Karpas-422 (cell line): ENCODE data around the gene ATRIP. TPM values are rescaled to one million over a fixed set of nuclear protein-coding genes. Genes with fewer than 3 reads are reported as not detected.

Experiments
- DNase-seq: peaks from one replicate; pipeline ENCODE4 v3.0.0-alpha.2; 2015
- H2AFZ ChIP-seq: fragments of 200-600 bp; sonication (generic); 2 replicates; pipeline ENCODE4 v1.6.1; 2014; ENCODE audit warnings: antibody characterized with exemption, low read length, mixed read lengths
- H3K27ac ChIP-seq: fragments of 200-600 bp; sonication (generic); 2 replicates; pipeline ENCODE4 v1.5.1; 2014; ENCODE audit warnings: mild to moderate bottlenecking, low read length, moderate library complexity
- H3K27me3 ChIP-seq: fragments of 200-600 bp; sonication (generic); 2 replicates; pipeline ENCODE4 v1.6.1; 2014; ENCODE audit warnings: low read length, mixed read lengths
- H3K36me3 ChIP-seq: fragments of 200-600 bp; sonication (generic); 2 replicates; pipeline ENCODE4 v1.6.1; 2014; ENCODE audit warnings: low read length, mixed read lengths; ENCODE audit not compliant: insufficient read depth
- H3K4me1 ChIP-seq: fragments of 200-600 bp; sonication (generic); 2 replicates; pipeline ENCODE4 v1.6.1; 2014; ENCODE audit warnings: mild to moderate bottlenecking, low read length, mixed read lengths
- H3K4me2 ChIP-seq: fragments of 200-600 bp; sonication (generic); 2 replicates; pipeline ENCODE4 v1.6.1; 2014; ENCODE audit warnings: low read length, low read depth, mild to moderate bottlenecking; ENCODE audit not compliant: poor library complexity, severe bottlenecking
- H3K4me3 ChIP-seq: fragments of 200-600 bp; sonication (generic); 2 replicates; pipeline ENCODE4 v1.5.1; 2014; ENCODE audit warnings: mild to moderate bottlenecking, antibody characterized with exemption, low read length, mixed read lengths
- H3K79me2 ChIP-seq: fragments of 200-600 bp; sonication (generic); 2 replicates; pipeline ENCODE4 v1.6.1; 2014; ENCODE audit warnings: mild to moderate bottlenecking, low read length, mixed read lengths
- H3K9ac ChIP-seq: fragments of 200-600 bp; sonication (generic); 2 replicates; pipeline ENCODE4 v1.6.0; 2014; ENCODE audit warnings: low read length
- H3K9me2 ChIP-seq: fragments of 200-600 bp; sonication (generic), shearing (Covaris generic); replicated peaks from 2 replicates; pipeline ENCODE4 v1.6.0; 2014; ENCODE audit warnings: mild to moderate bottlenecking, low read length, moderate library complexity; ENCODE audit not compliant: insufficient read depth
- H3K9me3 ChIP-seq: fragments of 300-700, 200-600 bp; sonication (generic); 2 replicates; pipeline ENCODE4 v1.6.1; 2014; ENCODE audit warnings: low read length, mixed read lengths
- H4K20me1 ChIP-seq: fragments of 200-600 bp; sonication (generic); 2 replicates; pipeline ENCODE4 v1.6.1; 2014; ENCODE audit warnings: mild to moderate bottlenecking, antibody characterized with exemption, low read length, low read depth; ENCODE audit not compliant: insufficient read depth
- total RNA-seq: library from RNA; depleted of rRNA; stranded (reverse); fragments of >200 nt; shearing (Covaris generic); gene quantifications from 2 replicates; pipeline ENCODE4 v1.2.3, GENCODE V29; 2014; ENCODE audit warnings: low replicate concordance

ATRIP gene
- total RNA-seq, 1 experiment from 2014 or later = 7.3 TPM

- Histone ChIP-seq H3K4me2 (no peak overlapping the region), H3K27ac (no peak overlapping the region), H3K36me3 (peaks cover 8% of the 10 kb centered on the region), H3K4me1 (peaks cover 34% of the 10 kb centered on the region), H3K9me2 (no peaks in the 10 kb centered on the region), H3K4me3 (no peak overlapping the region), H3K27me3 (no peaks in the 10 kb centered on the region), H2AFZ (no peak overlapping the region), H3K9ac (peak overlapping the region; percentile 14; the same call in 1 of the 2 replicates), H3K9me3 (no peaks in the 10 kb centered on the region), H3K79me2 (peaks cover 39% of the 10 kb centered on the region), H4K20me1 (no peaks in the 10 kb centered on the region; the same call in 1 of the 2 replicates)
- DNase-seq = no peak
These were observed 10.1 kb upstream of the ATRIP start for GRCh38 chr3:48436477-48436787.

DNA sequence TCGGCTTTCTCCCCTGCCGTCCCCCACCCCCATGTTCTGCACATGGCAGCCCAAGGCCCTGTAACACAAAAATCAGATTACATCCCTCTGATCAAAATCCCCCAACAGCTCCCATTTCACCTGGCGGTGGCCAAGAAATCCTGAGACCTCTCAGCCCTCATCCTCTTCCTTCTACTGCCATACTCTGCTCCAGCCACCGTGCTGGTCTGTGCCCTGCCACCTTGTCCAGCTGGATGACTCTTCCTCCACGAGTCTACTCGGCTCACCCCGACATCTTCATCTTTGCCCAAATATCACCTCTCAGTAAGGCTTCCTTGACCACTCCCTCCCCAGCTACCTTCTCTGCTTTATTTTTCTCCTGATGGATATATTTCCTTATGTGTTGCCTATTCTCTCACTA is 9.7 kb upstream of the ATRIP start:
- no peak overlapping the region for H3K27ac ChIP-seq
- H4K20me1 ChIP-seq = no peaks in the 10 kb centered on the region; the same call in 1 of the 2 replicates
- peak overlapping the region; percentile 14; the same call in 1 of the 2 replicates for H3K9ac ChIP-seq
- H3K4me3 ChIP-seq = no peak overlapping the region
- H3K79me2 ChIP-seq = peaks cover 43% of the 10 kb centered on the region
- H3K4me1 ChIP-seq = peaks cover 38% of the 10 kb centered on the region
- DNase-seq = no peak
- no peaks in the 10 kb centered on the region for H3K27me3 ChIP-seq
- H3K9me3 ChIP-seq = no peaks in the 10 kb centered on the region
- no peak overlapping the region for H2AFZ ChIP-seq
- H3K4me2 ChIP-seq = no peak overlapping the region
- no peaks in the 10 kb centered on the region for H3K9me2 ChIP-seq
- H3K36me3 ChIP-seq = peaks cover 12% of the 10 kb centered on the region

DNA sequence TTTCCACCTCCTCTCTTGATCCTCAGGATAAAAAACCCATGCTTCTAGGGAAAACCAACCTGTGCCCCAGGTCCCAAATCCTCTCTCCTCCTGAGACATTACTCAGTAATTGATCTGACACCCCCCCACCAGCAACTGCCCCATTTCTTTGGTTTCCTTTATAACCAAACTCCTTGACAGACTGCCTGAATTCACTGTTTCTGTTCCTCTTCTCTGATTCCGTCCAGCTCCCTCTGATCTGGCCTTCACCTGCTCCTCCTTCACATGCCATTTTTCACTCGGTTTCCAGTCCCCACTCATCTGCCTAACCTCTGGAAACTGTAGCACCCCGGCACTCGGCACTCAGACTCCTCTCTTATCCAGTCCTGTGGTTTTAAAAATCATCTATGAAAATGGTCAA is 8.7 kb upstream of the ATRIP start:
- no peak for DNase-seq
- Histone ChIP-seq H3K4me1 (peaks cover 42% of the 10 kb centered on the region), H3K4me3 (no peak overlapping the region), H3K9ac (peak overlapping the region; percentile 97; the same call in 1 of the 2 replicates), H3K27me3 (no peaks in the 10 kb centered on the region), H3K9me3 (no peaks in the 10 kb centered on the region), H3K9me2 (no peaks in the 10 kb centered on the region), H2AFZ (no peak overlapping the region), H3K36me3 (peaks cover 18% of the 10 kb centered on the region), H3K4me2 (peak overlapping the region; percentile 91), H3K79me2 (peaks cover 48% of the 10 kb centered on the region), H3K27ac (peak overlapping the region; percentile 29; the same call in 1 of the 2 replicates), H4K20me1 (no peaks in the 10 kb centered on the region; the same call in 1 of the 2 replicates)

DNA sequence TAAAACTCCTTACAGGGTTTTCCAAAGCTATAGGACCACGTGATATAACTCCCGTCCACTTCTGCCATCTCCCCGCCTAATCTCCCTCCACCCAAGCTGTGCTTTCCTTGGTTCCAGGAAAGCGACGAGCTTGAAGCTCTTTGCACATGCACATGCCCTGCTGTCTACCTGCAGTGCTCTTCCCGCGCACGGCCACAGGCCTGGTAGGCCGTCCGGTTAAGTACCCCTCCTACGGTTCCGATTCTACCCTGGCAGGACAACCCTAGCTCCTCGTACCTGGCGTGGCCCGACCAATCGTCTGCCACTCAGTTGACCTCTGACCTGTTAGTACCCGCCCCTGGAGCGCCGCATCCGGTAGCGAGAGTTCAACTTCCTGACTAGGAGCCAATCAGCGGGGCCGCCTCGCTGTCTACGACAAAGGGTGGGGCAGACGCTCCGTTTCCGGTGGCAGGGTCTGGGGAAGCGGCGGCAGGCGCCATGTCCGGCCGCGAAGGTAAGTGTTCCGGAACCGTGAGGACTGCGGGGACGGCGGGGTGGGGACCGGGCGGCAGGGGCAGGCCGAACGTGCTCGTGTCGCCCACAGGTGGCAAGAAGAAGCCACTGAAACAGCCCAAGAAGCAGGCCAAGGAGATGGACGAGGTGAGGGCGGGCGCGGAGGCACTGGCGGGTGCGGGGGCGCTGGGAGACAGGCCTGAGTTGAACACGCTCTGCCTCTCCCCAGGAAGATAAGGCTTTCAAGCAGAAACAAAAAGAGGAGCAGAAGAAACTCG is 6.5 kb upstream of the ATRIP start, which contains the start of the genes CCDC51 and TMA7:
Gene CCDC51 (minus strand): TSS at position 300 of the 770 bp plus-strand sequence. CDS start 4,991 bp downstream, outside the sequence.
Gene TMA7 (plus strand): TSS at position 438 of the 770 bp plus-strand sequence. CDS start 40 bp downstream, at position 478.
- peaks cover 45% of the 10 kb centered on the region for H3K79me2 ChIP-seq
- peak within 1 kb of the TSS; percentile 69 for H3K27ac ChIP-seq
- H3K36me3 ChIP-seq = peaks cover 13% of the 10 kb centered on the region
- no peaks in the 10 kb centered on the region for H3K27me3 ChIP-seq
- no peak within 1 kb of the TSS for H2AFZ ChIP-seq
- no peaks in the 10 kb centered on the region for H3K9me2 ChIP-seq
- H3K9me3 ChIP-seq = no peaks in the 10 kb centered on the region
- H3K4me1 ChIP-seq = peaks cover 39% of the 10 kb centered on the region
- H3K4me2 ChIP-seq = peak within 1 kb of the TSS; percentile 91
- H3K9ac ChIP-seq = peak within 1 kb of the TSS; percentile 97
- DNase-seq = peak; percentile 99
- H4K20me1 ChIP-seq = no peaks in the 10 kb centered on the region; the same call in 1 of the 2 replicates
- H3K4me3 ChIP-seq = peak within 1 kb of the TSS; percentile 91

DNA sequence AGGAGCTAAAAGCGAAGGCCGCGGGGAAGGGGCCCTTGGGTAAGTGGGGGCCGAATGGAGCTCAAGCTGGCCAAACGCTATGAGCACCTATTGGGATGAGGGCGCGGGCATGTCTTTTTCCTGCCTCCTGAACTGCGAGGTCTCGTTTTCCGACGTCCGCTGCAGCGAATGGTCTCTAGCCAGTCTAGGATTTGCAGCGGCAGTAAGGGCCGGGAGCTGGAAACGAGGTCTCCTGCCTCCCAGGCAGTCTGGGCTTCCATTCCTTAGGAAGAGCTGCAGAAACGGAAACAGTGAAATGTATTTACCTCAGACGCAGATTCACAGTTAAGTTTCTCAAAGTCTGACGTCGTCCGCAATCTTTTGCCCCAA is 6.0 kb upstream of the ATRIP start:
- Histone ChIP-seq H2AFZ (no peak overlapping the region), H3K36me3 (peaks cover 13% of the 10 kb centered on the region), H3K4me1 (peaks cover 45% of the 10 kb centered on the region), H4K20me1 (no peaks in the 10 kb centered on the region; the same call in 1 of the 2 replicates), H3K9me2 (no peaks in the 10 kb centered on the region), H3K9ac (peak overlapping the region; percentile 97), H3K9me3 (no peaks in the 10 kb centered on the region), H3K4me2 (peak overlapping the region; percentile 91), H3K27me3 (no peaks in the 10 kb centered on the region), H3K4me3 (peak overlapping the region; percentile 91), H3K79me2 (peaks cover 40% of the 10 kb centered on the region), H3K27ac (peak overlapping the region; percentile 69)
- DNase-seq = no peak

- Histone ChIP-seq H2AFZ (no peak overlapping the region), H3K36me3 (peaks cover 13% of the 10 kb centered on the region), H3K27me3 (no peaks in the 10 kb centered on the region), H3K27ac (peak overlapping the region; percentile 69; the same call in 1 of the 2 replicates), H4K20me1 (no peaks in the 10 kb centered on the region; the same call in 1 of the 2 replicates), H3K4me2 (peak overlapping the region; percentile 91), H3K4me3 (peak overlapping the region; percentile 91), H3K9me2 (no peaks in the 10 kb centered on the region), H3K9ac (peak overlapping the region; percentile 97), H3K9me3 (no peaks in the 10 kb centered on the region), H3K4me1 (peaks cover 44% of the 10 kb centered on the region), H3K79me2 (peaks cover 50% of the 10 kb centered on the region)
- no peak for DNase-seq
These were observed 4.6 kb upstream of the ATRIP start for GRCh38 chr3:48441940-48442339.

DNA sequence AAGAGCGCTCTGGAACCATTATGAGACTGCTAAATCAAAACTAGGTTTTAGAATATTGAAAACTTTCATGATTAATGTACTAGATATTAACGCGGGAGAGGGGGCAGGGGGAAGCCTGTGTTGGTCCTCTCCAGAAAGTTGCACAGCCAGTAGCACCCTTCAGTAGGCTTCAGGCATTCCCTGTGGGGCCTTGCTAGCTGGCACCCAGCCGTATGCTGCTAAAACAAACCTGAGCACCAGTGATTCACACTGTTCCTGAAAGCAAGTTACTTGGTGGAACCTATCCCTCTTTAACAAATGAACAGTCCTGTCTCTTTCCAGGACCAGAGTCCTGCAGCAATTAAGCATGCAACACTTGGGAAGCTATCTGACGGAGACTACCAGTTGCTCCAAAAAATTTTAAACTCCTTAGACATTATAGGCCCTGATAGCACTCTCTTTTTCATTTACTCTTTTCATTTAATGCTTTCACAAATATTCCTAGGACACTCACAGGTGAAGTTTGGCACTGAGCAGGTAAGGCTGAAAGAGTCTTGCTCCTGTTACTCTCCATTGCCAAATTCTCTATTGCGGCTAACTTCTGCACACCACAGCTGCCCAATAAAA is 1.2 kb upstream of the ATRIP start:
- Histone ChIP-seq H3K4me3 (peak overlapping the region; percentile 80), H3K4me2 (peak overlapping the region; percentile 91), H3K27ac (no peak overlapping the region)

DNA sequence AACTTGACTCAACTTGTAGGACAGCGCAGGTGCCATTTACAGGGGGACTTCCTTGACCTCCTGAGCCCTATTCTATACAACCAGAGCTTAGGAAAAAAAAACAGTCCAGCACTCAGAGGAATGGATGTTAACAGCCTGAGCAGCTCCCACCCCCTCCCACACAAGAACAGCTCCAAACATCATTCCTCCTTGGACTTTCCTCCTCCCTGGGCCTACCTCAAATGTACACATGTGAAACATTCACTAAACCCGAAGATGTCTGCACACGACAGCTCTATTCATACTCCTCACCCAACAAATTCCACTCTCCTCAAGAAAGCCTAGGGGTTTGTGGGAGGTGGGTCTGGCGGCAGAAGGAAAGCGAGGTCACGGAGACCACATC is 503 bp upstream of the ATRIP start:
- peak overlapping the region; percentile 82 for H3K9ac ChIP-seq
- H3K27ac ChIP-seq = no peak overlapping the region
- H3K9me3 ChIP-seq = no peaks in the 10 kb centered on the region
- H3K79me2 ChIP-seq = peaks cover 48% of the 10 kb centered on the region
- H3K4me3 ChIP-seq = peak overlapping the region; percentile 80
- peaks cover 23% of the 10 kb centered on the region for H3K36me3 ChIP-seq
- H2AFZ ChIP-seq = 0 out of 2 replicates have a peak overlapping the region, but pooled peaks have one; percentile 44
- H3K4me1 ChIP-seq = peaks cover 39% of the 10 kb centered on the region
- DNase-seq = no peak
- H3K27me3 ChIP-seq = no peaks in the 10 kb centered on the region
- H3K4me2 ChIP-seq = peak overlapping the region; percentile 91
- H3K9me2 ChIP-seq = no peaks in the 10 kb centered on the region
- H4K20me1 ChIP-seq = no peaks in the 10 kb centered on the region; the same call in 1 of the 2 replicates

More for the DNA sequence above, 1.2 kb upstream of the ATRIP start:
- Histone ChIP-seq H3K9me2 (no peaks in the 10 kb centered on the region), H3K9ac (peak overlapping the region; percentile 82), H3K79me2 (peaks cover 54% of the 10 kb centered on the region), H3K36me3 (peaks cover 23% of the 10 kb centered on the region), H4K20me1 (no peaks in the 10 kb centered on the region; the same call in 1 of the 2 replicates), H3K4me1 (peaks cover 39% of the 10 kb centered on the region), H2AFZ (no peak overlapping the region), H3K27me3 (no peaks in the 10 kb centered on the region), H3K9me3 (no peaks in the 10 kb centered on the region)
- peak; percentile 63 for DNase-seq
